Activated T-cell treated with anti-CD3 and anti-CD28 coated beads for 24 hours (primary cell): ENCODE measurements around the gene BIRC3.
"Not testable (repeated sequence)": the region's sequence is repeated elsewhere in the genome, so short reads cannot be mapped to it uniquely, and the experiment has no call there.

Experiments used
- DNase-seq: peaks from one replicate; pipeline ENCODE4 v3.0.0-alpha.2; 2020; ENCODE audit warnings: low read depth

The BIRC3 gene

GRCh38 chr11:102296757-102297156 is 20.5 kb upstream of the BIRC3 start:
- DNase-seq, result not testable (repeated sequence)

- not testable (repeated sequence) for DNase-seq
Observed at GRCh38 chr11:102300837-102301236, 16.4 kb upstream of the BIRC3 start.

- no peak for DNase-seq
Observed at GRCh38 chr11:102302241-102302640, 15.0 kb upstream of the BIRC3 start.

GRCh38 chr11:102304686-102305085 is 12.6 kb upstream of the BIRC3 start:
- DNase-seq, result no peak

GRCh38 chr11:102305352-102306047 is 11.8 kb upstream of the BIRC3 start:
- DNase-seq, result no peak

GRCh38 chr11:102306048-102306597 is 11.2 kb upstream of the BIRC3 start:
- no peak for DNase-seq

GRCh38 chr11:102306817-102307726 is 10.2 kb upstream of the BIRC3 start:
- no peak for DNase-seq

- no peak for DNase-seq
Observed at GRCh38 chr11:102307727-102308038, 9.6 kb upstream of the BIRC3 start.

- DNase-seq, result no peak
Observed at GRCh38 chr11:102309621-102310541, 7.4 kb upstream of the BIRC3 start.

- DNase-seq, result no peak
Observed at GRCh38 chr11:102312667-102313066, 4.6 kb upstream of the BIRC3 start.

- DNase-seq, result no peak
Observed at GRCh38 chr11:102313238-102313940, 3.9 kb upstream of the BIRC3 start.

- no peak for DNase-seq
Observed at GRCh38 chr11:102314784-102315183, 2.5 kb upstream of the BIRC3 start.

- no peak for DNase-seq
Observed at GRCh38 chr11:102316346-102316904, 859 bp upstream of the BIRC3 start.

GRCh38 chr11:102317768-102318103 is 452 bp downstream of the BIRC3 start:
- DNase-seq, result no peak

GRCh38 chr11:102318469-102318868 is 1.2 kb downstream of the BIRC3 start:
- DNase-seq, result peak; percentile 44

GRCh38 chr11:102319544-102319943 is 2.3 kb downstream of the BIRC3 start:
- DNase-seq, result no peak

GRCh38 chr11:102320188-102320587 is 2.9 kb downstream of the BIRC3 start:
- no peak for DNase-seq

- no peak for DNase-seq
Observed at GRCh38 chr11:102320679-102321078, 3.4 kb downstream of the BIRC3 start.

- DNase-seq, result no peak
Observed at GRCh38 chr11:102322560-102322959, 5.3 kb downstream of the BIRC3 start.

GRCh38 chr11:102323542-102324251 is 6.4 kb downstream of the BIRC3 start:
- no peak for DNase-seq

- no peak for DNase-seq
Observed at GRCh38 chr11:102325088-102325487, 7.8 kb downstream of the BIRC3 start.
